ENCODE data around the gene CPNE1.

CPNE1 gene

GRCh38 chr20:35643045-35643444, 21.7 kb downstream of the CPNE1 start:
- peak overlapping the region; percentile 40 for H3K18ac ChIP-seq (ENCODE audit: low read length)
- no peak overlapping the region for H2BK5ac ChIP-seq (ENCODE audit: low read depth, low read length, poor library complexity)
- no peak overlapping the region for H2BK120ac ChIP-seq (ENCODE audit: insufficient read depth, low read length, poor library complexity)
- H3K14ac ChIP-seq (ENCODE audit: low read length) = no peak overlapping the region
- no peak for DNase-seq
- no peaks in the 10 kb centered on the region for H3K27me3 ChIP-seq (ENCODE audit: insufficient read depth, low read length)
- no peak overlapping the region for H3K9ac ChIP-seq (ENCODE audit: low read length)
- no peak overlapping the region for H4K12ac ChIP-seq (ENCODE audit: low read depth, low read length)
- no peaks in the 10 kb centered on the region for H3K4me1 ChIP-seq (ENCODE audit: control insufficient read depth in 1 of 2, insufficient read depth in 2 of 2, low read length in 2 of 2)
- no peaks in the 10 kb centered on the region for H3K9me3 ChIP-seq (ENCODE audit: insufficient read depth, low read depth, low read length)
- no peak overlapping the region for H2AK5ac ChIP-seq (ENCODE audit: low read length)
- H3K4ac ChIP-seq (ENCODE audit: low read depth, low read length) = peak overlapping the region; percentile 40
- H3K27ac ChIP-seq (ENCODE audit: low read depth, low read length) = no peak overlapping the region
- H3K36me3 ChIP-seq (ENCODE audit: control insufficient read depth in 1 of 2, insufficient read depth in 2 of 2, low read length in 2 of 2) = no peaks in the 10 kb centered on the region
- no peak overlapping the region for H3K4me3 ChIP-seq (ENCODE audit: low read depth, low read length)
- H3K79me1 ChIP-seq (ENCODE audit: low read length) = no peaks in the 10 kb centered on the region
- no peak overlapping the region for H3K4me2 ChIP-seq (ENCODE audit: low read length)
- H3K79me2 ChIP-seq (ENCODE audit: control insufficient read depth, insufficient read depth, low read length, poor library complexity) = peaks cover 4% of the 10 kb centered on the region
- H4K8ac ChIP-seq (ENCODE audit: low read depth, low read length) = no peak overlapping the region
- H3K23ac ChIP-seq (ENCODE audit: low read length) = no peak overlapping the region
- no peak overlapping the region for H2BK12ac ChIP-seq (ENCODE audit: low read length)
- H4K91ac ChIP-seq (ENCODE audit: low read depth, low read length) = no peak overlapping the region
- WGBS (ENCODE audit: extremely low coverage, insufficient coverage, insufficient read length) = no CpG with 5 or more reads among the region's 7 CpGs
- H2AFZ ChIP-seq (ENCODE audit: insufficient read depth, low read length, poor library complexity) = no peak overlapping the region

GRCh38 chr20:35641743-35642142, 23.0 kb downstream of the CPNE1 start:
- no peak overlapping the region for H3K14ac ChIP-seq (ENCODE audit: low read length)

DNA sequence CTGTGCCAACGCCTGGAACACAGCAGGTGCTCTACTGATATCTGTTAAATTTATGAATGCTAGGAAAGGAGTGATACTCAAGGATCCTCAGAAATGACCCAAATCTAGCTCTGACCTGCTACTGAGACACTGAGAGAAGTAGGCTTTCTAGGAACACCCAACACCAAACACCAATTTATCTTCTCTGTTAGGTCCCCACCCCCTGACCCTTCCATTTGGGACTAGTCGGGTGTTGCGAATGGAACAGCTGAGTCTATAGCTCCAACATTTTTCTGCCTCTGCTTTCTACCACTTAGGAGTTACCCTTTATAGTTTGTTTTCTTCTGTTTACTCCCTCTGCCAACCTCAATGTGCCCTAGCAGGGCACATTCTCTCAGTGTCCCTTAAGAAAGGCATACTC, 24.0 kb downstream of the CPNE1 start:
- Histone ChIP-seq H3K18ac (ENCODE audit: low read length) (no peak overlapping the region), H3K36me3 (ENCODE audit: control insufficient read depth in 1 of 2, insufficient read depth in 2 of 2, low read length in 2 of 2) (no peaks in the 10 kb centered on the region), H4K8ac (ENCODE audit: low read depth, low read length) (no peak overlapping the region), H3K4me1 (ENCODE audit: control insufficient read depth in 1 of 2, insufficient read depth in 2 of 2, low read length in 2 of 2) (no peaks in the 10 kb centered on the region), H3K79me2 (ENCODE audit: control insufficient read depth, insufficient read depth, low read length, poor library complexity) (peaks cover 2% of the 10 kb centered on the region), H3K9ac (ENCODE audit: low read length) (no peak overlapping the region), H3K14ac (ENCODE audit: low read length) (no peak overlapping the region), H3K79me1 (ENCODE audit: low read length) (no peaks in the 10 kb centered on the region), H2BK12ac (ENCODE audit: low read length) (no peak overlapping the region), H2AFZ (ENCODE audit: insufficient read depth, low read length, poor library complexity) (no peak overlapping the region), H3K27me3 (ENCODE audit: insufficient read depth, low read length) (no peaks in the 10 kb centered on the region), H4K91ac (ENCODE audit: low read depth, low read length) (no peak overlapping the region), H3K4ac (ENCODE audit: low read depth, low read length) (no peak overlapping the region), H3K27ac (ENCODE audit: low read depth, low read length) (no peak overlapping the region), H3K9me3 (ENCODE audit: insufficient read depth, low read depth, low read length) (no peaks in the 10 kb centered on the region), H3K4me3 (ENCODE audit: low read depth, low read length) (no peak overlapping the region), H2AK5ac (ENCODE audit: low read length) (no peak overlapping the region), H2BK5ac (ENCODE audit: low read depth, low read length, poor library complexity) (no peak overlapping the region), H2BK120ac (ENCODE audit: insufficient read depth, low read length, poor library complexity) (no peak overlapping the region), H4K12ac (ENCODE audit: low read depth, low read length) (no peak overlapping the region), H3K23ac (ENCODE audit: low read length) (no peak overlapping the region), H3K4me2 (ENCODE audit: low read length) (no peak overlapping the region)
- no CpG with 5 or more reads among the region's 3 CpGs for whole genome bisulfite sequencing (ENCODE audit: extremely low coverage, insufficient coverage, insufficient read length)
- DNase-seq = no peak

More at GRCh38 chr20:35641743-35642142, 23.0 kb downstream of the CPNE1 start:
- Histone ChIP-seq H4K91ac (ENCODE audit: low read depth, low read length) (no peak overlapping the region), H3K79me2 (ENCODE audit: control insufficient read depth, insufficient read depth, low read length, poor library complexity) (peaks cover 2% of the 10 kb centered on the region), H3K36me3 (ENCODE audit: control insufficient read depth in 1 of 2, insufficient read depth in 2 of 2, low read length in 2 of 2) (no peaks in the 10 kb centered on the region), H3K27ac (ENCODE audit: low read depth, low read length) (no peak overlapping the region), H3K9me3 (ENCODE audit: insufficient read depth, low read depth, low read length) (no peaks in the 10 kb centered on the region), H2AK5ac (ENCODE audit: low read length) (no peak overlapping the region), H3K23ac (ENCODE audit: low read length) (no peak overlapping the region), H3K9ac (ENCODE audit: low read length) (no peak overlapping the region), H3K4me1 (ENCODE audit: control insufficient read depth in 1 of 2, insufficient read depth in 2 of 2, low read length in 2 of 2) (no peaks in the 10 kb centered on the region), H2AFZ (ENCODE audit: insufficient read depth, low read length, poor library complexity) (no peak overlapping the region), H3K79me1 (ENCODE audit: low read length) (no peaks in the 10 kb centered on the region), H3K27me3 (ENCODE audit: insufficient read depth, low read length) (no peaks in the 10 kb centered on the region), H4K8ac (ENCODE audit: low read depth, low read length) (no peak overlapping the region), H3K4me2 (ENCODE audit: low read length) (no peak overlapping the region), H3K18ac (ENCODE audit: low read length) (no peak overlapping the region), H2BK5ac (ENCODE audit: low read depth, low read length, poor library complexity) (no peak overlapping the region), H3K4me3 (ENCODE audit: low read depth, low read length) (no peak overlapping the region), H2BK12ac (ENCODE audit: low read length) (no peak overlapping the region), H2BK120ac (ENCODE audit: insufficient read depth, low read length, poor library complexity) (no peak overlapping the region), H3K4ac (ENCODE audit: low read depth, low read length) (no peak overlapping the region), H4K12ac (ENCODE audit: low read depth, low read length) (no peak overlapping the region)
- WGBS (ENCODE audit: extremely low coverage, insufficient coverage, insufficient read length) = no CpG with 5 or more reads among the region's 4 CpGs
- DNase-seq = no peak

GRCh38 chr20:35638751-35639150, 25.9 kb downstream of the CPNE1 start:
- H3K4me2 ChIP-seq (ENCODE audit: low read length) = no peak overlapping the region

More at GRCh38 chr20:35638751-35639150, 25.9 kb downstream of the CPNE1 start:
- no peaks in the 10 kb centered on the region for H3K9me3 ChIP-seq (ENCODE audit: insufficient read depth, low read depth, low read length)
- no peak overlapping the region for H4K12ac ChIP-seq (ENCODE audit: low read depth, low read length)
- no peak overlapping the region for H2BK12ac ChIP-seq (ENCODE audit: low read length)
- no peak overlapping the region for H4K91ac ChIP-seq (ENCODE audit: low read depth, low read length)
- H3K79me1 ChIP-seq (ENCODE audit: low read length) = no peaks in the 10 kb centered on the region
- no peak overlapping the region for H3K4me3 ChIP-seq (ENCODE audit: low read depth, low read length)
- no peak overlapping the region for H2AK5ac ChIP-seq (ENCODE audit: low read length)
- H3K18ac ChIP-seq (ENCODE audit: low read length) = no peak overlapping the region
- H3K27ac ChIP-seq (ENCODE audit: low read depth, low read length) = no peak overlapping the region
- DNase-seq = peak in 1 of 2 donors; percentile 28
- no peak overlapping the region for H3K9ac ChIP-seq (ENCODE audit: low read length)
- H2AFZ ChIP-seq (ENCODE audit: insufficient read depth, low read length, poor library complexity) = no peak overlapping the region
- H3K36me3 ChIP-seq (ENCODE audit: control insufficient read depth in 1 of 2, insufficient read depth in 2 of 2, low read length in 2 of 2) = no peaks in the 10 kb centered on the region
- H3K79me2 ChIP-seq (ENCODE audit: control insufficient read depth, insufficient read depth, low read length, poor library complexity) = peaks cover 2% of the 10 kb centered on the region
- H3K14ac ChIP-seq (ENCODE audit: low read length) = no peak overlapping the region
- H2BK120ac ChIP-seq (ENCODE audit: insufficient read depth, low read length, poor library complexity) = no peak overlapping the region
- no CpG with 5 or more reads among the region's 2 CpGs for WGBS (ENCODE audit: extremely low coverage, insufficient coverage, insufficient read length)
- no peak overlapping the region for H2BK5ac ChIP-seq (ENCODE audit: low read depth, low read length, poor library complexity)
- no peak overlapping the region for H3K4ac ChIP-seq (ENCODE audit: low read depth, low read length)
- H3K27me3 ChIP-seq (ENCODE audit: insufficient read depth, low read length) = no peaks in the 10 kb centered on the region
- H3K23ac ChIP-seq (ENCODE audit: low read length) = no peak overlapping the region
- no peaks in the 10 kb centered on the region for H3K4me1 ChIP-seq (ENCODE audit: control insufficient read depth in 1 of 2, insufficient read depth in 2 of 2, low read length in 2 of 2)
- no peak overlapping the region for H4K8ac ChIP-seq (ENCODE audit: low read depth, low read length)

Measured in trophoblast cell (in vitro differentiated cells and primary cell).